HCT116 (cell line): Measurements from ENCODE around the gene KRT85. TPM values are rescaled to one million over a fixed set of nuclear protein-coding genes. Genes with fewer than 3 reads are reported as not detected.

ENCODE experiments used
- ATAC-seq: fragments of 200-7000 bp; cut with Tn5 transposase; 2 replicates; pipeline ENCODE4 v1.9.1; 2020; ENCODE audit warnings: mild to moderate bottlenecking, moderate library complexity
- BruUV-seq: library from RNA; stranded (reverse); fragments of 400-500 nt; replicated peaks from 2 replicates; lab custom pipeline; 2021; lab: Mats Ljungman, UMichigan
- CTCF ChIA-PET: fragments of 300-600 bp; sonication (Branson Sonifier 250); formaldehyde crosslinking; loops from one replicate; lab custom pipeline; 2021; ENCODE audit warnings: antibody characterized with exemption; lab: Charles Lee
- POLR2A ChIA-PET: fragments of 300-600, 350-600 bp; sonication (Branson Sonifier 250); formaldehyde crosslinking; loops from one replicate; lab custom pipeline; 2021; ENCODE audit warnings: antibody characterized with exemption; lab: Charles Lee
- RAD21 ChIA-PET, 2 experiments: fragments of 300-600 bp; sonication (Branson Sonifier 250); formaldehyde crosslinking; loops; one replicate each; lab custom pipeline; 2023; ENCODE audit warnings: low total read pairs in 2 of 2; ENCODE audit not compliant: uncharacterized antibody in 2 of 2, unreplicated experiment in 2 of 2, low non-redundant PET in 1 of 2; lab: Charles Lee
- DNase-seq: peaks from one replicate; pipeline ENCODE4 v3.0.0-alpha.2; 2010; ENCODE audit warnings: low read depth, low spot score
- H2AFZ ChIP-seq: fragments of 200-600 bp; shearing (Covaris generic), sonication (generic); 2 replicates; pipeline ENCODE4 v1.6.1; 2017; ENCODE audit warnings: low read depth, mixed run types, mixed read lengths, antibody characterized with exemption, low read length; ENCODE audit not compliant: poor library complexity, severe bottlenecking
- H3K27ac ChIP-seq: 2 replicates; pipeline ENCODE4 v1.5.1; 2012; ENCODE audit warnings: low read depth, low read length
- H3K27me3 ChIP-seq: fragments of 200-600 bp; sonication (generic); 2 replicates; pipeline ENCODE4 v1.6.1; 2016; ENCODE audit warnings: mixed run types, low read length, mixed read lengths; ENCODE audit not compliant: insufficient read depth
- H3K36me3 ChIP-seq, 2 experiments: fragments of 200-500 bp in 1 of 2; fragments of 200-600 bp in 1 of 2; sonication (Bioruptor generic) in 1 of 2; sonication (generic) in 1 of 2; 2 replicates each; pipeline versions ENCODE4 v1.5.1 to v1.6.1; 2014 to 2016; ENCODE audit warnings: low read length in 2 of 2, inconsistent platforms in 1 of 2, mixed read lengths in 1 of 2, mixed run types in 1 of 2; ENCODE audit not compliant: insufficient read depth in 2 of 2, control insufficient read depth in 1 of 2
- H3K4me1 ChIP-seq, 2 experiments: fragments of 200-600 bp in 1 of 2; sonication (generic) in 1 of 2; 2 replicates each; pipeline versions ENCODE4 v1.5.1 to v1.6.1; 2012 to 2017; ENCODE audit warnings: low read length in 2 of 2, inconsistent platforms in 1 of 2, mild to moderate bottlenecking in 1 of 2, mixed read lengths in 1 of 2, mixed run types in 1 of 2, moderate library complexity in 1 of 2; ENCODE audit not compliant: insufficient read depth in 2 of 2, control insufficient read depth in 1 of 2
- H3K4me2 ChIP-seq: fragments of 200-600 bp; sonication (generic); 2 replicates; pipeline ENCODE4 v1.6.1; 2017; ENCODE audit warnings: mixed run types, low read length, mixed read lengths
- H3K4me3 ChIP-seq, 2 experiments: fragments of 200-600 bp in 1 of 2; sonication (generic) in 1 of 2; replicated peaks in 1 of 2; 2 replicates each; pipeline ENCODE4 v1.5.1; 2011 to 2016; ENCODE audit warnings: low read length in 2 of 2, control low read depth in 1 of 2, low read depth in 1 of 2, mild to moderate bottlenecking in 1 of 2, mixed read lengths in 1 of 2, mixed run types in 1 of 2
- H3K79me2 ChIP-seq: fragments of 200-600 bp; sonication (generic); 2 replicates; pipeline ENCODE4 v1.6.1; 2017; ENCODE audit warnings: mild to moderate bottlenecking, mixed run types, low read length, moderate library complexity, mixed read lengths; ENCODE audit not compliant: insufficient read depth
- H3K9ac ChIP-seq: fragments of 200-600 bp; sonication (generic); 2 replicates; pipeline ENCODE4 v1.6.1; 2016; ENCODE audit warnings: low read length, mixed read lengths
- H3K9me2 ChIP-seq: fragments of 200-600 bp; sonication (generic), shearing (Covaris generic); 2 replicates; pipeline ENCODE4 v1.6.1; 2017; ENCODE audit warnings: mixed run types, mild to moderate bottlenecking, moderate library complexity; ENCODE audit not compliant: insufficient read depth
- H3K9me3 ChIP-seq, 2 experiments: fragments of 200-500 bp in 1 of 2; fragments of 200-600 bp in 1 of 2; sonication (Bioruptor generic) in 1 of 2; sonication (generic) in 1 of 2; 2 replicates each; pipeline ENCODE4 v1.6.1; 2014 to 2017; ENCODE audit warnings: low read length in 2 of 2, mixed read lengths in 2 of 2, inconsistent platforms in 1 of 2, low read depth in 1 of 2, mild to moderate bottlenecking in 1 of 2, mixed run types in 1 of 2, moderate library complexity in 1 of 2; ENCODE audit not compliant: control insufficient read depth in 1 of 2, insufficient read depth in 1 of 2
- H4K20me1 ChIP-seq: fragments of 200-600 bp; sonication (generic), shearing (Covaris generic); 2 replicates; pipeline ENCODE4 v1.6.1; 2017; ENCODE audit warnings: mixed run types, mild to moderate bottlenecking, moderate library complexity; ENCODE audit not compliant: insufficient read depth
- CBX3 ChIP-seq: IDR thresholded peaks from 2 replicates; pipeline ENCODE4 v1.6.1; 2012; ENCODE audit warnings: low read depth
- EZH2 ChIP-seq: fragments of 200-600 bp; sonication (generic); IDR thresholded peaks from 2 replicates; pipeline ENCODE4 v1.6.1; 2017; ENCODE audit warnings: antibody characterized with exemption, mixed run types
- EZH2phosphoT487 ChIP-seq: fragments of 200-600 bp; IDR thresholded peaks from 2 replicates; pipeline ENCODE4 v1.6.1; 2018; ENCODE audit warnings: antibody characterized with exemption, borderline replicate concordance
- FOSL1 ChIP-seq: IDR thresholded peaks from 2 replicates; pipeline ENCODE4 v1.6.1; 2012; ENCODE audit warnings: low read depth
- POLR2A ChIP-seq: IDR thresholded peaks from 2 replicates; pipeline ENCODE4 v1.7.0; 2011; ENCODE audit warnings: borderline replicate concordance; ENCODE audit not compliant: insufficient read depth, insufficient read length; ENCODE audit errors: extremely low read depth
- POLR2AphosphoS5 ChIP-seq: IDR thresholded peaks from 2 replicates; pipeline ENCODE4 v1.6.1; 2011; ENCODE audit warnings: mild to moderate bottlenecking, low read depth, low read length, moderate library complexity
- RAD21 ChIP-seq: IDR thresholded peaks from 2 replicates; pipeline ENCODE4 v1.6.1; 2012; ENCODE audit warnings: low read depth, mild to moderate bottlenecking
- REST ChIP-seq: IDR thresholded peaks from 2 replicates; pipeline ENCODE4 v1.6.1; 2012; ENCODE audit warnings: low read depth
- SP1 ChIP-seq: IDR thresholded peaks from 2 replicates; pipeline ENCODE4 v1.6.1; 2012; ENCODE audit warnings: low read depth
- SRF ChIP-seq: IDR thresholded peaks from 2 replicates; pipeline ENCODE4 v1.6.1; 2012; ENCODE audit warnings: low read depth
- intact Hi-C: fragments of 100-400 bp; cut with micrococcal nuclease; formaldehyde crosslinking; loops from 2 replicates; pipeline ENCODE4 v1.10.0; 2022
- total RNA-seq: library from RNA; stranded (reverse); gene quantifications from one replicate; pipeline ENCODE4 v1.2.1, GENCODE V29; 2021; ENCODE audit not compliant: unreplicated experiment

Gene KRT85
- total RNA-seq, 1 experiment from 2014 or later: not detected

- no peaks in the 10 kb centered on the region for H3K9me2 ChIP-seq
- ATAC-seq: no peak
- H2AFZ ChIP-seq: no peak overlapping the region
- H3K9me3 ChIP-seq: no peaks in the 10 kb centered on the region
- no peaks in the 10 kb centered on the region for H4K20me1 ChIP-seq
- no peaks in the 10 kb centered on the region for H3K79me2 ChIP-seq
- H3K4me2 ChIP-seq: no peak overlapping the region
- ChIA-PET CTCF (interaction anchor here (0.6 to 4.0 kb wide), 18 partner anchors 9 to 484 kb away, joined by 3 to 73 read pairs (median 10); partner anchors contain the start of genes KRT5 and KRT84), RAD21 (interaction anchor here in 1 of 2 experiments (1.6 to 2.2 kb wide), 2 partner anchors 471 to 476 kb away, joined by 5 read pairs; no protein-coding TSS in a partner anchor)
- BruUV-seq: no TSS peak
- H3K27ac ChIP-seq: no peak overlapping the region
- H3K27me3 ChIP-seq: no peaks in the 10 kb centered on the region
- TF ChIP-seq POLR2A (no peak), REST (no peak), CBX3 (no peak), FOSL1 (no peak), RAD21 (no peak), POLR2AphosphoS5 (no peak), SP1 (no peak), EZH2phosphoT487 (no peak), SRF (no peak), EZH2 (no peak)
- TF ChIP-seq, all 23 proteins: peak for 0
- intact Hi-C loops: loop anchor here (1.0 to 5.0 kb wide), 5 partner anchors 167 to 475 kb away; no protein-coding TSS in a partner anchor
- POLR2A ChIA-PET: interaction anchor here (2.1 kb wide), 1 partner anchor 471 kb away, joined by 6 read pairs; no protein-coding TSS in a partner anchor
- Histone ChIP-seq H3K4me3 (no peak overlapping the region), H3K36me3 (no peaks in the 10 kb centered on the region), H3K4me1 (peaks cover 0 to 20% of the 10 kb centered on the region in 2 experiments; a peak in 1 of 4 replicates), H3K9ac (no peak overlapping the region)
- DNase-seq: no peak
These were observed 27.6 kb upstream of the KRT85 start for GRCh38 chr12:52394836-52395405.
